ENCODE measurements around the gene N4BP3. TPM values are rescaled to one million over a fixed set of nuclear protein-coding genes. Genes with fewer than 3 reads are reported as not detected.

The N4BP3 gene
- total RNA-seq, 1 experiment from 2014 or later = 3.2 TPM

DNA sequence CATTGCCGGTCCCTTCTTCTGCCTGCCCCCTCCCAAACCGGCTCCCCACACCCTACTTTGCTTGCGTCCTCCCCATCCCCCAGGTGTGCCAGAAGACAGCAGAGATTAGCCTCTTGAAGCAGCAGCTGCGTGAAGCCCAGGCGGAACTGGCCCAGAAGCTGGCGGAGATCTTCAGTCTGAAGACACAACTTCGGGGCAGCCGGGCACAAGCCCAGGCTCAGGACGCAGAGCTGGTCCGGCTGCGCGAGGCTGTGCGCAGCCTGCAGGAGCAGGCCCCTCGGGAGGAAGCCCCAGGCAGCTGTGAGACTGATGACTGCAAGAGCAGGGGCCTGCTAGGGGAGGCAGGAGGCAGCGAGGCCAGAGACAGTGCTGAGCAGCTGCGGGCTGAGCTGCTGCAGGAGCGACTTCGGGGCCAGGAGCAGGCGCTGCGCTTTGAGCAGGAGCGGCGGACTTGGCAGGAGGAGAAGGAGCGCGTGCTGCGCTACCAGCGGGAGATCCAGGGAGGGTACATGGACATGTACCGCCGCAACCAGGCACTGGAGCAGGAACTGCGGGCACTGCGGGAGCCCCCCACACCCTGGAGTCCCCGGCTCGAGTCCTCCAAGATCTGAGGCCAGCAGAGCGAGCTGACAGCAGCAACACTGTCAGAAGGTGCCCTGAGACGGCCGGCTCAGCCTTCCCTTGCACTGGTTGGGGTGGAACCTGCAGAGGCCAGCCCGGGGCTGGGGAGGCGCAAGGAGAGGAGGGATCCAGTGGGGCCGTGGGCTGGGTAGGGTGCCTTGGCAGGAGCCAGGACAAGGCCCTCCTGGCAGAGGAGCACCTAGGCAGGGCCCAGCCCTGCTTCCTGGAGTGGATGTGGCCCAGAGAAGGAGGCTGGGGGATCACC is 8.3 kb downstream of the N4BP3 start:
- no peak overlapping the region for H3K4me3 ChIP-seq (ENCODE audit: low read depth, low read length)
- Mint-ChIP-seq H3K4me1 (ENCODE audit: low read depth, unreplicated experiment) (no peaks in the 10 kb centered on the region), H3K27ac (ENCODE audit: unreplicated experiment) (no peak overlapping the region), H3K9me3 (ENCODE audit: unreplicated experiment) (no peaks in the 10 kb centered on the region), H3K36me3 (ENCODE audit: insufficient read depth, unreplicated experiment) (peaks cover 11% of the 10 kb centered on the region), H3K27me3 (ENCODE audit: insufficient read depth, unreplicated experiment) (no peaks in the 10 kb centered on the region), H3K4me3 (ENCODE audit: unreplicated experiment) (no peak overlapping the region)
- POLR2A ChIA-PET = no interaction called here
- no TSS peak for BruUV-seq (replicated peaks)
- TF ChIP-seq, protein P1, sequence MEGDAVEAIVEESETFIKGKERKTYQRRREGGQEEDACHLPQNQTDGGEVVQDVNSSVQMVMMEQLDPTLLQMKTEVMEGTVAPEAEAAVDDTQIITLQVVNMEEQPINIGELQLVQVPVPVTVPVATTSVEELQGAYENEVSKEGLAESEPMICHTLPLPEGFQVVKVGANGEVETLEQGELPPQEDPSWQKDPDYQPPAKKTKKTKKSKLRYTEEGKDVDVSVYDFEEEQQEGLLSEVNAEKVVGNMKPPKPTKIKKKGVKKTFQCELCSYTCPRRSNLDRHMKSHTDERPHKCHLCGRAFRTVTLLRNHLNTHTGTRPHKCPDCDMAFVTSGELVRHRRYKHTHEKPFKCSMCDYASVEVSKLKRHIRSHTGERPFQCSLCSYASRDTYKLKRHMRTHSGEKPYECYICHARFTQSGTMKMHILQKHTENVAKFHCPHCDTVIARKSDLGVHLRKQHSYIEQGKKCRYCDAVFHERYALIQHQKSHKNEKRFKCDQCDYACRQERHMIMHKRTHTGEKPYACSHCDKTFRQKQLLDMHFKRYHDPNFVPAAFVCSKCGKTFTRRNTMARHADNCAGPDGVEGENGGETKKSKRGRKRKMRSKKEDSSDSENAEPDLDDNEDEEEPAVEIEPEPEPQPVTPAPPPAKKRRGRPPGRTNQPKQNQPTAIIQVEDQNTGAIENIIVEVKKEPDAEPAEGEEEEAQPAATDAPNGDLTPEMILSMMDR (IDR thresholded peaks at IDR 0.05; ENCODE audit: insufficient read depth in 1 of 2, low read depth in 1 of 2, low read length in 1 of 2, severe bottlenecking in 1 of 2, unreplicated experiment in 1 of 2) = no peak
- intact Hi-C loops (cut with micrococcal nuclease; ENCODE audit: unreplicated experiment) = loop anchor here (1.0 kb wide), 1 partner anchor 25 kb away; no protein-coding TSS in a partner anchor
- H3K36me3 ChIP-seq (ENCODE audit: control insufficient read depth, insufficient read depth, low read length) = no peaks in the 10 kb centered on the region
- H3K9me3 ChIP-seq = no peaks in the 10 kb centered on the region
- no peak for DNase-seq
- CTCF ChIA-PET = interaction anchor here (0.8 to 2.0 kb wide), 7 partner anchors 11 to 46 kb away, joined by 3 to 8 read pairs (median 5); partner anchors contain the start of gene NHP2
- H3K27me3 ChIP-seq (replicated peaks; ENCODE audit: control insufficient read depth, insufficient read depth, low read length) = no peaks in the 10 kb centered on the region
- peaks cover 12% of the 10 kb centered on the region; the same call in 1 of the 2 replicates for H3K4me1 ChIP-seq

DNA sequence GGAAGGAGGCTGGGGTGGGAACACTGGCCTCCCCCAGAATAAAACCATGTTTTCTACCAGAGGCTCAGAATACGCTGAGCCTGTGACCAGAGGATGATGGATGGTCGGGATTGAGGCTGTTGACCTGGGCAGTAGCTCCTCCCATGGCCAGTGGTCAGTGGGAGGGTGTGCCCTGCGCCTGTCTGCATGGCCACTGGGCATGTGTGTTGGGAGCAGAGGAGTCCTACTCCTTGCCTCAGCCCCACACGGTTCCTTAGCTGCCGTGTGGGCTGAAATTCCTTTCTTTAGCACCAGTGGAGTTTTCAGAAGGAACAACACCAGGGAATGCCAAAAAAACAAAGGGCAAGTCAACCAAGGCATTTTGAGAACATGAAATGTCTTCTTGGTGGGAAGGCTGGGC is 9.0 kb downstream of the N4BP3 start:
- CTCF ChIA-PET = interaction anchor here (2.0 kb wide), 1 partner anchor 47 kb away, joined by 8 read pairs; no protein-coding TSS in a partner anchor
- intact Hi-C loops (cut with micrococcal nuclease; ENCODE audit: unreplicated experiment) = no loop called here
- no peaks in the 10 kb centered on the region for H3K4me1 Mint-ChIP-seq (ENCODE audit: low read depth, unreplicated experiment)

More for the DNA sequence above, 9.0 kb downstream of the N4BP3 start:
- Histone ChIP-seq H3K4me3 (ENCODE audit: low read depth, low read length) (no peak overlapping the region), H3K4me1 (peaks cover 12% of the 10 kb centered on the region; the same call in 1 of the 2 replicates), H3K36me3 (ENCODE audit: control insufficient read depth, insufficient read depth, low read length) (no peaks in the 10 kb centered on the region), H3K9me3 (no peaks in the 10 kb centered on the region), H3K27me3 (replicated peaks; ENCODE audit: control insufficient read depth, insufficient read depth, low read length) (no peaks in the 10 kb centered on the region)
- H3K4me3 Mint-ChIP-seq (ENCODE audit: unreplicated experiment) = no peak overlapping the region
- TF ChIP-seq, protein P1 (IDR thresholded peaks at IDR 0.05; ENCODE audit: insufficient read depth in 1 of 2, low read depth in 1 of 2, low read length in 1 of 2, severe bottlenecking in 1 of 2, unreplicated experiment in 1 of 2) = no peak
- POLR2A ChIA-PET = no interaction called here
- no TSS peak for BruUV-seq (replicated peaks)
- no peaks in the 10 kb centered on the region for H3K9me3 Mint-ChIP-seq (ENCODE audit: unreplicated experiment)
- H3K27ac Mint-ChIP-seq (ENCODE audit: unreplicated experiment) = no peak overlapping the region
- DNase-seq = no peak
- H3K36me3 Mint-ChIP-seq (ENCODE audit: insufficient read depth, unreplicated experiment) = peaks cover 11% of the 10 kb centered on the region
- no peaks in the 10 kb centered on the region for H3K27me3 Mint-ChIP-seq (ENCODE audit: insufficient read depth, unreplicated experiment)

Data from Caco-2 (cell line).